ENCODE results near the gene CDKN1C.

- TF ChIP-seq CTCF (IDR thresholded peaks at IDR 0.05; ENCODE audit: poor library complexity) (no peak), EZH2 (IDR thresholded peaks at IDR 0.05; ENCODE audit: borderline replicate concordance) (no peak)
Observed at GRCh38 chr11:2924381-2924780, 38.8 kb upstream of the CDKN1C start.

Measured in hepatocyte (in vitro differentiated cells).